Jurkat, Clone E6-1 (cell line): ENCODE measurements around the gene PTPRC.

Experiments used
- DNase-seq: peaks from one replicate; pipeline ENCODE4 v3.0.0-alpha.2; 2011; ENCODE audit warnings: low read depth, low spot score
- H3K4me3 ChIP-seq: 2 replicates; pipeline ENCODE4 v1.5.1; 2011; ENCODE audit warnings: mild to moderate bottlenecking, low read length, control low read depth, moderate library complexity

PTPRC gene

GRCh38 chr1:198639671-198640143 lies 867 bp downstream of the PTPRC start:
- DNase-seq: no peak
- H3K4me3 ChIP-seq: peak overlapping the region; percentile 73

DNA sequence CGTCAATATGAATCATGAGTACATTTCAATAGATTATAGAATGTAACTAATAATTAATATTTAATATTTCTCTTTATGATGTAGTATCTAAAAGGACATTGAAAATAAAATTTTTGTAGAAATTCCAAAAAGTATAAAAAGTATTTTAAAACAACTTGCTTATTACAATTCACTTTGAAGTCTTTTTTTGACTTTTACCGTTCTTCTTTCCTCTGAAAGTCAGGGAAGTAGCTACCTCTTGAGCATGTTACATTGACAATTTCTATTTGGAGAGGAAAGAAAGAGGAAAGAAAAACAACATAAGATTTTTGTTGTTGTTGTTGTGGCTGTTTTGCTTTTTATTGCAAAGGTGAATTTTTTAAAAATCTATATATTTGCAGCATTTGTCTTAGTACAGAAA lies 1.3 kb downstream of the PTPRC start:
- DNase-seq: no peak
- peak overlapping the region; percentile 73 for H3K4me3 ChIP-seq

DNA sequence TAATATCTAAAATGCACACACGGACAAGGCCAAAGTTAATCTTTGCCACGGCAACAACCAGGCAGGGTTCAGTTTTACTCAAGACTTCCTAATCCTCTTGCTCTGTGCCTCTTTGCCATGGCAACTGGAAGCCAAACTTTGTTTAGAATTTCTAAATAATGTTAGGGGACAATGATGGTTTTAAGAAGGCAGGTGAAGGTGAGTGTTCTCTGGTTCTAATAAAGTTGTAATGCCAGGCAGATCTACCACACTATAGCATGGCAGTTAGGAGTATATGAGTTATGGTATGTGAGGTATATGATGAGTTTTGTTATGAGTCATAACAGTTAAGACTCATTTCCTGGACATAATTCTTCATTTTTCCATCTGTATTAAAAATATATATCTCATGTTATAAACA lies 2.7 kb downstream of the PTPRC start:
- H3K4me3 ChIP-seq: peak overlapping the region; percentile 73
- no peak for DNase-seq

- DNase-seq: no peak
- peak overlapping the region; percentile 73 for H3K4me3 ChIP-seq
Observed at GRCh38 chr1:198641966-198642668, 3.3 kb downstream of the PTPRC start.

- no peak for DNase-seq
- no peak overlapping the region for H3K4me3 ChIP-seq
Observed at GRCh38 chr1:198642983-198643382, 4.1 kb downstream of the PTPRC start.

- H3K4me3 ChIP-seq: no peak overlapping the region
Observed at GRCh38 chr1:198643808-198644207, 5.0 kb downstream of the PTPRC start.

DNA sequence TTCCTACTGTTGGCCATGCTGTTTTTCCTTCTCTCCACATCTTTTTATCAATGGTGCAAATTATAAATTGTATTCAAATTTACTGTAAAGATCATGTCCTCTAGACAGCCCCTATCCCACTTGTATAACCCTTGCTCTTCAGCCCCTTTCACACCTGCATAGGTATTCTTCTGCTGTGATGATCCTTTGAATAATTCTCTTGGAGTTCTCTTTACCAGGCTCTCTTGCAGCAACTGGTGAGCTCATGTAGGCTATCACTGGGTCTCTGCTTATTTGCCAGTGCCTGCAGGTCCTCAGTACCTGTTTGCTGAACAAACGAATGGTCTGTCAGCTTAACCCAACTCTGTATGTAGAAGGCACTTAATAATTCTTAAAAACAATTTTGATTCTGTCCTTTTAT lies 8.2 kb downstream of the PTPRC start:
- no peak for DNase-seq
- no peak overlapping the region for H3K4me3 ChIP-seq

More at GRCh38 chr1:198643808-198644207, 5.0 kb downstream of the PTPRC start:
- no peak for DNase-seq

GRCh38 chr1:198648592-198648991 lies 9.8 kb downstream of the PTPRC start:
- DNase-seq: no peak
- no peak overlapping the region for H3K4me3 ChIP-seq

DNA sequence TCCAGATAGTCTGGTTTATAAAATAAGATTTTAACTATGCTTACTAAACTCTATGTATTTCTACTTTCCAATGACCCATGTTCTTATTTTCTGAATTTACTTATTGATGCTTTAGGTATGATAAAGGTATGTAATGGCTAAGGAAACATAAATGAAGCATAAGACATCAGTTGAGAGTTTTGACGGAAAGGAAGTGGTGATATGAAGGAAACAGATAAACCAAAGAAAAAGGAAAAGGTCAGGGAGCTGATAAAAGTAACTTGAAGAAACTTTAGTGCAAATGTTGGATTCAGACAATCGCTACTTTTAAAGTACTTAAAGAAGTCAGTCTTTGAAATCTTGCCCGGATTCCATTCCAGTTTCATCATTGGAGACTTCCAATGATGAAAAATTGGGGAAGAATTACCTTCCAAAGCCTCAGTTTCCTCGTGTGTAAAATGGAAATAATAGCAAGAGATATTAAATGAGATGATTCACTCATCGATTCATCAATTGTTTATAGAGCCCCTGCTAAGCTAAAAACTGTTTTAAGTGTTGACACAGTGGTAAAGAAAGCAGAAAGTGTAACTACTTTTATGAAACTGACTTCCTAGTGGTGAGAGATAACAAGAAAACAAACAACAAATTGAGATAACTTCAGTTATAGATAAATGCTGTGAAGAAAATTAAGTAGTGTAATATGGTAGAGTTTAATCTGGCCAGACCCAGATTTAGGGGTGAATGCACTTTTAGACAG lies 10.6 kb downstream of the PTPRC start:
- DNase-seq: no peak
- H3K4me3 ChIP-seq: no peak overlapping the region

DNA sequence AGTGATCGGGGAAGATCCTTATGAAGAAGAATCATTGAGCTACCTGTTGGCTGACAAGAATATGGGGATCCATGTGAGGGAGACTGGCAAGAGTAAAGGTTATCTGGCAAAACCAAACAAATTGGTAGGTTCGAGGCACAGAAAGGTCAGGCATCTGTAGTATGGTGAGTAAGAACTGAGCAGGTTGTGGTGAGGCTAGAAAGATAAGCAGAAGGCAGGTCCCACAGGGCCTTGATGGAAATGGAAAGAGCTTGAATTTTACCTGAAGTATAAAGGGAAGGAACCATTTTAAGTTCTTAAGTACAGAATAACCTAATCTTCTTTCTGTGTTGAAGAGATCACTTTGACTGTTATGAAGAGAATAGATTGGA lies 11.1 kb downstream of the PTPRC start:
- no peak for DNase-seq
- no peak overlapping the region for H3K4me3 ChIP-seq

GRCh38 chr1:198650506-198650905 lies 11.7 kb downstream of the PTPRC start:
- DNase-seq: no peak
- H3K4me3 ChIP-seq: no peak overlapping the region

- no peak for DNase-seq
- peak overlapping the region; percentile 17 for H3K4me3 ChIP-seq
Observed at GRCh38 chr1:198651650-198652400, 13.0 kb downstream of the PTPRC start.

- DNase-seq: no peak
- no peak overlapping the region for H3K4me3 ChIP-seq
Observed at GRCh38 chr1:198653808-198654413, 15.1 kb downstream of the PTPRC start.

- no peak for DNase-seq
- H3K4me3 ChIP-seq: peak overlapping the region; percentile 17; the same call in 1 of the 2 replicates
Observed at GRCh38 chr1:198655459-198656121, 16.8 kb downstream of the PTPRC start.

DNA sequence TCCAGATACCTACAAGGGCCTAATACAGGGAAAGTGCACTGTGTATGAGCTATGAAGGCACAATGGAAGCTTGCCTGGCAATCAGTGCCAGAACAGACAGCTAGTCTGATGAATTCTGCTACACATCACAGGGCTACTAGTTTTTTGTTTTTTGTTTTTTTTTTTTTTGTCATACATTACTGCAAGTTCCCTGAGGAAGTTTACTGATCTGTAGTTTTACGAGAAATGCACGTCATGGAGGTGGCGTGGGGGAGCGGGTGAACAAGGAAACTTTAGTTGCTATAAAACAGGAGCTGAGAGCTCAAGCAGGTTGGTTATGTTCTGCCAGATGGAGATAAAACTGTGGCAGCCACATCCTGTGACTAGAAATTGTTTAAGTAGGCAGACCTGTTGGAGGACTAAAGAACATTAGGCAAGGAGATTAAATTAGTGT lies 17.7 kb downstream of the PTPRC start:
- DNase-seq: peak; percentile 97
- peak overlapping the region; percentile 31 for H3K4me3 ChIP-seq

- peak overlapping the region; percentile 20 for H3K4me3 ChIP-seq
- no peak for DNase-seq
Observed at GRCh38 chr1:198657550-198658064, 18.8 kb downstream of the PTPRC start.

GRCh38 chr1:198660341-198661261 lies 21.8 kb downstream of the PTPRC start:
- H3K4me3 ChIP-seq: no peak overlapping the region
- no peak for DNase-seq

GRCh38 chr1:198662821-198663220 lies 24.0 kb downstream of the PTPRC start:
- H3K4me3 ChIP-seq: no peak overlapping the region
- no peak for DNase-seq
